Kidney (tissue), 22 donors: ENCODE data around the gene RND1. TPM values are rescaled to one million over a fixed set of nuclear protein-coding genes. Genes with fewer than 3 reads are reported as not detected.
"Not testable (repeated sequence)": the region's sequence is repeated elsewhere in the genome, so short reads cannot be mapped to it uniquely, and the experiment has no call there.

Experiments used
- DNase-seq, 5 donors: peaks; one replicate each; pipeline ENCODE4 v3.0.0-alpha.2; 2013 to 2020
- FAIRE-seq: peaks from 2 replicates; lab custom pipeline; 2012; peaks lifted over from hg19 to GRCh38; lab: Jason Lieb, UNC
- H3K27ac ChIP-seq, 2 donors: one replicate each; pipeline ENCODE4 v1.7.0; 2013; ENCODE audit warnings: low read depth in 2 of 2, low read length in 2 of 2, inconsistent platforms in 1 of 2
- H3K27me3 ChIP-seq: one replicate; pipeline ENCODE4 v1.7.1; 2013; ENCODE audit warnings: low read length, inconsistent platforms; ENCODE audit not compliant: control insufficient read depth, insufficient read depth
- H3K36me3 ChIP-seq, 3 donors: one replicate each; pipeline versions ENCODE4 v1.7.0 to v1.7.1; 2013; ENCODE audit warnings: low read length in 3 of 3, control low read depth in 1 of 3, inconsistent platforms in 1 of 3; ENCODE audit not compliant: insufficient read depth in 3 of 3, control insufficient read depth in 2 of 3
- H3K4me1 ChIP-seq, 3 donors: one replicate each; pipeline versions ENCODE4 v1.7.0 to v1.7.1; 2013; ENCODE audit warnings: low read length in 3 of 3, inconsistent platforms in 1 of 3, low read depth in 1 of 3; ENCODE audit not compliant: control insufficient read depth in 2 of 3, insufficient read depth in 2 of 3
- H3K4me3 ChIP-seq, 3 donors: one replicate each; pipeline versions ENCODE4 v1.7.0 to v1.8.1; 2013; ENCODE audit warnings: low read length in 3 of 3, control low read depth in 1 of 3, inconsistent platforms in 1 of 3
- H3K9ac ChIP-seq, 3 donors: one replicate each; pipeline versions ENCODE4 v1.7.0 to v1.7.1; 2013; ENCODE audit warnings: low read length in 3 of 3, control low read depth in 1 of 3, inconsistent platforms in 1 of 3
- H3K9me3 ChIP-seq, 3 donors: one replicate each; pipeline versions ENCODE4 v1.7.0 to v1.7.1; 2013; ENCODE audit warnings: low read length in 3 of 3, control low read depth in 1 of 3, inconsistent platforms in 1 of 3; ENCODE audit not compliant: control insufficient read depth in 2 of 3, insufficient read depth in 1 of 3
- CTCF ChIP-seq: IDR thresholded peaks from 3 replicates; pipeline ENCODE4 v1.5.1; 2012; ENCODE audit warnings: mild to moderate bottlenecking, moderate library complexity, borderline replicate concordance; ENCODE audit not compliant: insufficient read depth; ENCODE audit errors: extremely low read depth
- intact Hi-C: fragments of 100-400 bp; cut with DNase I; formaldehyde crosslinking; loops from one replicate; pipeline ENCODE4 v1.11.1; 2022
- long read RNA-seq, 10 donors: library from polyadenylated mRNA in 1 of 10; unstranded in 1 of 10; transcript quantifications; one replicate each; pipeline ENCODE4 v2.0.0 and lab custom pipeline, GENCODE V29; 2021 to 2026
- polyA plus RNA-seq: library from polyadenylated mRNA; stranded (reverse); fragments of 350-450 nt; fragmentation: Illumina TruSeq; extraction: RNeasy Lipid Tissue Mini Kit (QIAGEN cat#74804); gene quantifications from one replicate; pipeline ENCODE4 v1.2.3, GENCODE V29; 2014; ENCODE audit warnings: low read depth, low replicate concordance; ENCODE audit not compliant: insufficient read depth
- total RNA-seq: library from RNA; stranded (reverse); fragmentation: NEBNext Ultra II Directional; extraction: Animal tissue kit (Norgen Biotek cat#: 25700); gene quantifications from one replicate; pipeline ENCODE4 v1.2.1, GENCODE V29; 2021
- donor health status: control.
- donor health status: control.
- donor health status: control.
- donor health status: control.
- donor health status: control.
- donor health status: DM: yes; HTN: yes; CAD: no.
- donor health status: Normal renal cell carcinoma (clear cell type).

Gene RND1
- total RNA-seq (1.0 TPM), polyA plus RNA-seq (2.2 TPM)
- long read RNA-seq, donor 1, result 0 reads
- long read RNA-seq, donor 2, partial matches to known transcripts, result 0 of 1 reads
- long read RNA-seq, donor 2, other reads (novel, unspliced or antisense), result 0 of 1 reads
- long read RNA-seq, donor 3, result 0 reads
- long read RNA-seq, donor 4, result 0 reads
- long read RNA-seq, donor 5, result 0 reads
- long read RNA-seq, donor 6, partial matches to known transcripts, result 0 of 1 reads
- long read RNA-seq, donor 6, other reads (novel, unspliced or antisense), result 0 of 1 reads
- long read RNA-seq, donor 7, partial matches to known transcripts, result 0 of 3 reads
- long read RNA-seq, donor 7, other reads (novel, unspliced or antisense), result 0 of 3 reads
- long read RNA-seq, donor 8, partial matches to known transcripts, result 0 of 1 reads
- long read RNA-seq, donor 8, other reads (novel, unspliced or antisense), result 0 of 1 reads
- long read RNA-seq, donor 9, result 0 reads
- long read RNA-seq, donor 10, partial matches to known transcripts, result 0 of 3 reads
- long read RNA-seq, donor 10, other reads (novel, unspliced or antisense), result 0 of 3 reads

GRCh38 chr12:48865281-48866051 lies at the start of gene RND1:
Gene RND1 (minus strand): TSS chr12:48865870. CDS start chr12:48865767, 103 bp downstream.
- DNase-seq, result peak; percentile 93 to 97 (median 95)
- intact Hi-C loops, result no loop called here
- H3K9ac ChIP-seq, result peak within 1 kb of the TSS; percentile 50 to 73 (median 59)
- H3K4me1 ChIP-seq, result peaks cover 0 to 11% (median 7%) of the 10 kb centered on the region in 3 donors
- peak; percentile 96 for FAIRE-seq
- no peaks in the 10 kb centered on the region for H3K27me3 ChIP-seq
- H3K4me3 ChIP-seq, result peak within 1 kb of the TSS; percentile 76 to 86 (median 82)
- H3K36me3 ChIP-seq, result no peaks in the 10 kb centered on the region
- no peak within 1 kb of the TSS for H3K27ac ChIP-seq
- no peaks in the 10 kb centered on the region for H3K9me3 ChIP-seq
- TF ChIP-seq CTCF, result peak; percentile 15

- H3K9me3 ChIP-seq, result no peaks in the 10 kb centered on the region
- no peaks in the 10 kb centered on the region for H3K36me3 ChIP-seq
- H3K9ac ChIP-seq, result no peak overlapping the region
- intact Hi-C loops, result no loop called here
- no peak for TF ChIP-seq CTCF
- H3K27me3 ChIP-seq, result no peaks in the 10 kb centered on the region
- no peak overlapping the region for H3K27ac ChIP-seq
- DNase-seq (no peak), FAIRE-seq (no peak)
- H3K4me1 ChIP-seq, result no peaks in the 10 kb centered on the region
- H3K4me3 ChIP-seq, result no peak overlapping the region
Measured at GRCh38 chr12:48910196-48910595, 44.5 kb upstream of the RND1 start.

GRCh38 chr12:48909698-48910097 lies 44.0 kb upstream of the RND1 start:
- H3K36me3 ChIP-seq, H3K27ac ChIP-seq, H3K9ac ChIP-seq, DNase-seq, intact Hi-C loops, H3K4me1 ChIP-seq, FAIRE-seq, H3K9me3 ChIP-seq, H3K27me3 ChIP-seq, H3K4me3 ChIP-seq: not testable (repeated sequence)

GRCh38 chr12:48907245-48907644 lies 41.6 kb upstream of the RND1 start:
- H3K4me3 ChIP-seq, result no peak overlapping the region
- H3K9me3 ChIP-seq, result no peaks in the 10 kb centered on the region
- H3K27me3 ChIP-seq, result no peaks in the 10 kb centered on the region
- no peak overlapping the region for H3K27ac ChIP-seq
- H3K9ac ChIP-seq, result no peak overlapping the region
- peaks cover 0 to 6% (median 0%) of the 10 kb centered on the region in 3 donors for H3K4me1 ChIP-seq
- DNase-seq, result no peak
- no peak for FAIRE-seq
- TF ChIP-seq CTCF, result no peak
- intact Hi-C loops, result no loop called here
- H3K36me3 ChIP-seq, result no peaks in the 10 kb centered on the region
